B cell (primary cell): ENCODE measurements around the gene SPP2. TPM values are rescaled to one million over a fixed set of nuclear protein-coding genes. Genes with fewer than 3 reads are reported as not detected.

Experiments used
- ATAC-seq: fragments of 200-7000 bp; cut with Tn5 transposase; one replicate; pipeline ENCODE4 v1.10.0; 2021; ENCODE audit warnings: low read depth, mild to moderate bottlenecking, moderate number of reproducible peaks, moderate library complexity
- CTCF ChIA-PET: fragments of 350-600 bp; sonication (Branson Sonifier 250); formaldehyde crosslinking; loops from one replicate; lab custom pipeline; 2021; ENCODE audit warnings: antibody characterized with exemption, inconsistent platforms; lab: Charles Lee
- POLR2A ChIA-PET: fragments of 350-600 bp; sonication (Branson Sonifier 250); formaldehyde crosslinking; loops from one replicate; lab custom pipeline; 2021; ENCODE audit warnings: antibody characterized with exemption; lab: Charles Lee
- DNase-seq: peaks from one replicate; pipeline ENCODE4 v3.0.0; 2013
- H2AFZ ChIP-seq: 2 replicates; pipeline ENCODE4 v1.6.1; 2012; ENCODE audit warnings: mild to moderate bottlenecking, low read depth, low read length; ENCODE audit not compliant: insufficient read depth, poor library complexity, severe bottlenecking
- H3K27ac ChIP-seq, 2 donors: 1 replicate in 1 of 2; 2 replicates in 1 of 2; pipeline ENCODE4 v1.5.1; 2012 to 2013; ENCODE audit warnings: low read length in 2 of 2, mild to moderate bottlenecking in 2 of 2, moderate library complexity in 1 of 2
- H3K27me3 ChIP-seq, 4 experiments: fragments of 200-600 bp in 1 of 4; sonication (generic) in 1 of 4; replicated peaks in 1 of 4; 1 replicate in 2 of 4; 2 replicates in 2 of 4; pipeline versions ENCODE4 v1.6.1 to v1.7.0; 2013 to 2016; ENCODE audit warnings: low read length in 3 of 4, mild to moderate bottlenecking in 2 of 4, mixed read lengths in 1 of 4, moderate library complexity in 1 of 4; ENCODE audit not compliant: insufficient read depth in 4 of 4, control insufficient read depth in 3 of 4; ENCODE audit errors: control extremely low read depth in 1 of 4
- H3K36me3 ChIP-seq, 2 experiments: replicated peaks in 1 of 2; 1 replicate in 1 of 2; 2 replicates in 1 of 2; pipeline versions ENCODE4 v1.6.1 to v1.7.1; 2013; ENCODE audit warnings: low read length in 1 of 2; ENCODE audit not compliant: insufficient read depth in 2 of 2, control insufficient read depth in 1 of 2; ENCODE audit errors: control extremely low read depth in 1 of 2, extremely low read depth in 1 of 2
- H3K4me1 ChIP-seq, 2 donors: fragments of 200-600 bp in 1 of 2; sonication (generic) in 1 of 2; 1 replicate in 1 of 2; 2 replicates in 1 of 2; pipeline versions ENCODE4 v1.5.1 to v1.6.1; 2013 to 2017; ENCODE audit warnings: low read length in 2 of 2; ENCODE audit not compliant: control insufficient read depth in 2 of 2, insufficient read depth in 2 of 2
- H3K4me2 ChIP-seq: replicated peaks from 2 replicates; pipeline ENCODE3; 2012; ENCODE audit warnings: mild to moderate bottlenecking, low read depth, low read length; ENCODE audit not compliant: poor library complexity, severe bottlenecking
- H3K4me3 ChIP-seq, 5 experiments: fragments of 200-600 bp in 1 of 5; sonication (generic) in 1 of 5; 1 replicate in 3 of 5; 2 replicates in 2 of 5; pipeline versions ENCODE4 v1.5.1 to v1.7.0; 2011 to 2016; ENCODE audit warnings: low read length in 4 of 5, mild to moderate bottlenecking in 4 of 5, low read depth in 2 of 5, control low read depth in 1 of 5, moderate library complexity in 1 of 5; ENCODE audit not compliant: insufficient read depth in 1 of 5; ENCODE audit errors: control extremely low read depth in 1 of 5, extremely low read depth in 1 of 5
- H3K79me2 ChIP-seq: fragments of 200-600 bp; sonication (generic); one replicate; pipeline ENCODE4 v1.6.0; 2016; ENCODE audit warnings: low read length; ENCODE audit not compliant: control insufficient read depth, insufficient read depth
- H3K9ac ChIP-seq: fragments of 200-600 bp; sonication (generic); 2 replicates; pipeline ENCODE4 v1.6.1; 2017; ENCODE audit warnings: mild to moderate bottlenecking, low read length, moderate library complexity
- H3K9me3 ChIP-seq, 3 donors: one replicate each; pipeline versions ENCODE4 v1.6.1 to v1.7.1; 2013; ENCODE audit warnings: low read length in 2 of 3; ENCODE audit not compliant: control insufficient read depth in 2 of 3, insufficient read depth in 1 of 3; ENCODE audit errors: control extremely low read depth in 1 of 3
- H4K20me1 ChIP-seq: 2 replicates; pipeline ENCODE4 v1.6.0; 2012; ENCODE audit warnings: mild to moderate bottlenecking, low read length; ENCODE audit not compliant: insufficient read depth, control insufficient read depth, poor library complexity, severe bottlenecking
- H3K27ac Mint-ChIP-seq: one replicate; pipeline ENCODE4 v1.8.0; 2021; ENCODE audit warnings: mixed read lengths
- H3K27me3 Mint-ChIP-seq: one replicate; pipeline ENCODE4 v1.8.0; 2021; ENCODE audit warnings: mixed read lengths
- H3K4me1 Mint-ChIP-seq: one replicate; pipeline ENCODE4 v1.8.0; 2021; ENCODE audit warnings: mixed read lengths
- H3K4me3 Mint-ChIP-seq: one replicate; pipeline ENCODE4 v1.8.0; 2021; ENCODE audit warnings: mixed read lengths
- H3K9me3 Mint-ChIP-seq: one replicate; pipeline ENCODE4 v1.8.0; 2022; ENCODE audit warnings: mixed read lengths; ENCODE audit not compliant: insufficient read depth
- CTCF ChIP-seq: fragments of 200-600 bp; IDR thresholded peaks from one replicate; pipeline ENCODE4 v1.8.0; 2022; ENCODE audit warnings: antibody characterized with exemption, mild to moderate bottlenecking
- EZH2 ChIP-seq: IDR thresholded peaks from 2 replicates; pipeline ENCODE4 v1.6.1; 2012; ENCODE audit warnings: borderline replicate concordance, low read depth, mild to moderate bottlenecking, moderate library complexity, low read length; ENCODE audit not compliant: insufficient read depth, poor library complexity, severe bottlenecking
- WGBS: methylation state at CpG from one replicate; pipeline ENCODE4 v1.1.5; 2013; ENCODE audit warnings: missing lambda C conversion rate; ENCODE audit not compliant: insufficient coverage; 5-methylcytosine and 5-hydroxymethylcytosine counted together
- intact Hi-C: fragments of 100-400 bp; cut with micrococcal nuclease; formaldehyde crosslinking; loops from one replicate; pipeline ENCODE4 v1.10.0; 2022
- polyA plus RNA-seq: library from polyadenylated mRNA; depleted of rRNA; stranded (reverse); fragments of >200 nt; gene quantifications from 2 replicates; pipeline ENCODE4 v1.2.3, GENCODE V29; 2012
- total RNA-seq, 2 donors: library from RNA; stranded (reverse); fragments of 120-200 nt in 1 of 2; gene quantifications; 1 replicate in 1 of 2; 2 replicates in 1 of 2; pipeline versions ENCODE4 v1.2.3 to v1.2.4, GENCODE V29; 2013 to 2022

SPP2 gene
- total and polyA plus RNA-seq, 2 donors (not counting 1 experiment from before 2014, with no cell fraction given), result not detected

GRCh38 chr2:234107861-234108260 lies 57.4 kb downstream of the SPP2 start:
- Histone ChIP-seq H3K4me3 (no peak overlapping the region), H4K20me1 (no peaks in the 10 kb centered on the region), H3K9me3 (peaks cover 0 to 2% (median 0%) of the 10 kb centered on the region in 3 donors), H3K79me2 (no peaks in the 10 kb centered on the region), H3K4me2 (no peak overlapping the region), H3K4me1 (no peaks in the 10 kb centered on the region), H3K27ac (no peak overlapping the region), H3K36me3 (no peaks in the 10 kb centered on the region), H3K27me3 (peaks cover 0 to 9% (median 4%) of the 10 kb centered on the region in 4 experiments), H2AFZ (no peak overlapping the region), H3K9ac (no peak overlapping the region)
- H3K4me1 Mint-ChIP-seq, result no peaks in the 10 kb centered on the region
- ChIA-PET POLR2A (no interaction called here), CTCF (no interaction called here)
- H3K27me3 Mint-ChIP-seq, result peaks cover 32% of the 10 kb centered on the region
- H3K9me3 Mint-ChIP-seq, result no peaks in the 10 kb centered on the region
- ATAC-seq (no peak), DNase-seq (no peak)
- intact Hi-C loops, result no loop called here
- WGBS, result no CpG with 5 or more reads among the region's 1 CpG
- no peak for TF ChIP-seq CTCF
- no peak for TF ChIP-seq EZH2
- H3K4me3 Mint-ChIP-seq, result no peak overlapping the region
- H3K27ac Mint-ChIP-seq, result no peak overlapping the region

- intact Hi-C loops, result no loop called here
- Histone ChIP-seq H3K9ac (no peak overlapping the region), H3K27ac (no peak overlapping the region), H3K27me3 (peaks cover 0 to 9% (median 4%) of the 10 kb centered on the region in 4 experiments), H3K36me3 (no peaks in the 10 kb centered on the region), H3K9me3 (peaks cover 0 to 2% (median 0%) of the 10 kb centered on the region in 3 donors), H2AFZ (no peak overlapping the region), H3K4me3 (no peak overlapping the region), H3K4me1 (no peaks in the 10 kb centered on the region), H3K4me2 (no peak overlapping the region), H3K79me2 (no peaks in the 10 kb centered on the region), H4K20me1 (no peaks in the 10 kb centered on the region)
- H3K27ac Mint-ChIP-seq, result no peak overlapping the region
- CTCF ChIA-PET, result no interaction called here
- POLR2A ChIA-PET, result no interaction called here
- peaks cover 36% of the 10 kb centered on the region for H3K27me3 Mint-ChIP-seq
- no peaks in the 10 kb centered on the region for H3K9me3 Mint-ChIP-seq
- DNase-seq (no peak), ATAC-seq (no peak)
- WGBS, result 91% methylated on average over 5 of the region's 8 CpGs
- H3K4me1 Mint-ChIP-seq, result no peaks in the 10 kb centered on the region
- no peak for TF ChIP-seq EZH2
- TF ChIP-seq CTCF, result no peak
- H3K4me3 Mint-ChIP-seq, result no peak overlapping the region
These were observed 58.8 kb downstream of the SPP2 start for GRCh38 chr2:234109321-234109720.
